Ureter (tissue), 1 donor: Measurements from ENCODE around the gene AUNIP. TPM values are rescaled to one million over a fixed set of nuclear protein-coding genes. Genes with fewer than 3 reads are reported as not detected.
"Not testable (repeated sequence)": the region's sequence is repeated elsewhere in the genome, so short reads cannot be mapped to it uniquely, and the experiment has no call there.

ENCODE experiments used
- DNase-seq: peaks from one replicate; pipeline ENCODE4 v3.0.0-alpha.2; 2020; ENCODE audit warnings: low spot score
- total RNA-seq: library from RNA; stranded (reverse); gene quantifications from one replicate; pipeline ENCODE4 v1.2.4, GENCODE V29; 2023
- donor health status: DM: yes; HTN: yes; CAD: no.

AUNIP gene
- total RNA-seq, 1 donor from 2014 or later: 0.91 TPM

DNA sequence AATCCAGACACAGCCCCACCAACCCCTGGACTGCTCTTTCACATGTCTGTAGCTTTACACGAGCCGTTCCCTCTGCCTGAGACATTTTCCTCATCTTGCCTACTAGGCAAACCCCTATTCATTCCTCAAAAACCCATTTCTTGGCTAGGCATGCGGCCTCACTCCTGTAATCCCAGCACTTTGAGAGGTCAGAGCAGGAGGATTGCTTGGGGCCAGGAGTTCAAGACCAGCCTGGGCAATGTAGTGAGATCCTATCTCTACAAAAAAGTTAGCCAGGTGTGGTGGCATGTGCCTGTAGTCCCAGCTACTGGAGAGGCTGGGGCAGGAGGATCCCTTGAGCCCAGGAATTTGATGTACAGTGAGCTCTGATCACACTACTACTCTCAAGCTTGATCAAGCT is 5.2 kb upstream of the AUNIP start:
- DNase-seq: no peak

DNA sequence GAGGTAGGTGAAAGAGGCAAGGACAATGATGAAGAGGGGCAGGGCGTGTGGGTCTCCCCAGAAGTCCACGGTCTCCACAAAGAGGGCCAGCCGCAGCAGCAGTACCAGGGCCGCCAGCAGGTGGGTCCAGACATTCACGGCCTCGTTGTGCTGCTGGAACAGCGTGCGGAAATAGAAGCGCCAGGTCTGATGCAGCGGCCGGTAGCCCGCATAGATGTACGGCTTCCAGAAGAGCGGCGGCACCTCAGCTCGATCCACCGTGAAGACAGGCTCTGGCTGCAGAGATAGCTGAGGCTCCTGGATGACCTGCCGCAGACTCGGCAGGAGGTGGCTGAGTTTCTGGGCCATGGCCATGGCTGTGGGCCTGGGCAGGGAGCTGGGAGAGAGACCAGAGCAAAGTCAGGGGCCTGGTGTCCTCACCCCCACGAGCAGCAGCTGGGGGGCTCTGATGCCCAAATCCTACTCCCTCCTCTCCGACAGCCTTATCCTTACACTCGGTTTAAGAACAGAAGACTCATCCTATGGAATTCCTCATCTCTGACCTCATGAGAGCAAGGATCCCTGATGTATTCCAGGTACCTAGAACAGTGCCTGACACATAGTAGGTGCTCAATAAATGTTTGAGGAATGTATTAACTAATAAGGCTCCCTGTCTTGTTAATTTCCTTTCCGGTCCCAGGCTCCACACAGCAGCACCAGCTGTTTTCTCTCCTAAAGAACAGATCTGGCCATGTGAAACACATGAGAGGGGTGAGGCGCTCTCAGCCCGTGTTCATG is 4.4 kb upstream of the AUNIP start:
- peak; percentile 42 for DNase-seq

- DNase-seq: peak; percentile 38
Measured at GRCh38 chr1:25862785-25863485, 3.7 kb upstream of the AUNIP start.

DNA sequence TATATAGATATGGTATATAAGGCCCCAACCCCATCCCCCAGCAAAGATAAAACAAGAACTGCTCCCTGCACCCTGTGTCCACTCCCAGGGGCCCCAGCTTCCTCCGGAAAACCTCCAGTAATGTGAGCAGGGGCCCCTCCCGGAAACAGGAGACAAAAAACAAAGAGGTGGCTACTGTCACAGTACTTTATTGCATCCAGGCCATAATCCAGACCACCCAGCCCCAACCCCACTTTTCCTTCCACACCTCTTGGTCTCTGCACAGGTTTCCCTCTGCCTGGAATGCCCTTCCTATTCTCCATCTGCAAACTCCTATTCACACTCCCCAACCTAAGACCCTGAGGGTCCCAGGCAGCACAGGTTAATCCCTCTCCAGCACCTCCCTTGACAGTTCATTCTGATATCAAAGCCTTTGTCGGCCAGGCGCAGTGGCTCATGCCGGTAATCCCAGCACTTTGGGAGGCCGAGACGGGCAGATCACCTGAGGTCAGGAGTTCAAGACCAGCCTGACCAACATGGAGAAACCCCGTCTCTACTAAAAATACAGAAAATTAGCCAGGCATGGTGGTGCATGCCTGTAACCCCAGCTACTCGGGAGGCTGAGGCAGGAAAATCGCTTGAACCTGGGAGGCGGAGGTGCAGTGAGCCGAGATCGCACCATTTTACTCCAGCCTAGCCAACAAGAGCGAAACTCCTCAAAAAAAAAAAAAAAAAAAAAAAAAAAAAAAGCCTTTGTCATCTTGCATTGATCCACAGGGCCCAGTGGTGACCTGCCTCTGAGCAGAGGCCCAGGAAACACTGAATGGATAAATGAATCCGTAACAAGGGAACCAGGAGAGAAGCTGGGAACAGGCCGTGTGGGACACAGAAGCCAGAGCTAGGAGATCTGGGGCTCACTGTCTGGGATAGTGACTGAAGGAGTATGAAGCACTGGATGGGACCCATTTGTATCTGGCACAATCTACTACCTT is 2.3 kb upstream of the AUNIP start:
- no peak for DNase-seq

GRCh38 chr1:25858494-25858893 is 763 bp downstream of the AUNIP start:
- DNase-seq: no peak

DNA sequence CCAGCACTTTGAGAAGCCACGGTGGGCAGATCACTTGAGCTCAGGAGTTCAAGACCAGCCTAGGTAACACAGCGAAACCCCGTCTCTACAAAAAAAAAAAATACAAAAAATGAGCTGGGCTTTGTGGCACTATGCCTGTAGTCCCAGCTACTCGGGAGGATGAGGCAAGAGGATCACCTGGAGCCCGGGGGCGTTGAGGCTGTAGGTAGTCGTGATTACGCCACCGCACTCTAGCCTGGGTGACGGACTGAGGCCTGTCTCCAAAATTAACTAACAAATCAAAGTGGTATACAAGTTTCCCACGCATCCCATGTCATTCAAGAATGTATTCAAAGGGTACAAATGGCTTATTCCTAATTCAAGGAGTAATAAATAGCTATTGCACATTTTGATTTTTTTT is 2.4 kb downstream of the AUNIP start:
- no peak for DNase-seq

GRCh38 chr1:25854554-25854953 is 4.7 kb downstream of the AUNIP start:
- DNase-seq: no peak

GRCh38 chr1:25848531-25848930 is 10.7 kb downstream of the AUNIP start:
- DNase-seq: no peak

- DNase-seq: no peak
Measured at GRCh38 chr1:25847929-25848328, 11.3 kb downstream of the AUNIP start.

DNA sequence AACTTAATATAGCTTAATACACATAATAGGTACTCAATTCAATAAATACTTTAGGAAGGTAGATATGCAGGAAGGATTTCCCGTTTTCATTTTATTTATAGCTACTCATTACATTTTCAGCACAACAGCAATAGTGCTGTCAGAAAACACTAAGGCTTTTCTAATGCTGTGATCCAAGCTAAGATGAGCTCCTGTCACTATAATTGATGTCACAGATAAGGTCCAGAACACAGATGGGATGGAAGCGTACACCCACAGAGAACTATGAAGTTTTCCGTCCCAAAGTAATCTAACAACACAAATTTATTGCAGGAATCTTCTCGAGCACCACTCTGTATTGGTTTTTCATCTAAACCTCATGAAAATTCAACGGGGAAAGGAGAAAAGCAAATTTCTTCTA is 13.6 kb downstream of the AUNIP start:
- DNase-seq: no peak

DNA sequence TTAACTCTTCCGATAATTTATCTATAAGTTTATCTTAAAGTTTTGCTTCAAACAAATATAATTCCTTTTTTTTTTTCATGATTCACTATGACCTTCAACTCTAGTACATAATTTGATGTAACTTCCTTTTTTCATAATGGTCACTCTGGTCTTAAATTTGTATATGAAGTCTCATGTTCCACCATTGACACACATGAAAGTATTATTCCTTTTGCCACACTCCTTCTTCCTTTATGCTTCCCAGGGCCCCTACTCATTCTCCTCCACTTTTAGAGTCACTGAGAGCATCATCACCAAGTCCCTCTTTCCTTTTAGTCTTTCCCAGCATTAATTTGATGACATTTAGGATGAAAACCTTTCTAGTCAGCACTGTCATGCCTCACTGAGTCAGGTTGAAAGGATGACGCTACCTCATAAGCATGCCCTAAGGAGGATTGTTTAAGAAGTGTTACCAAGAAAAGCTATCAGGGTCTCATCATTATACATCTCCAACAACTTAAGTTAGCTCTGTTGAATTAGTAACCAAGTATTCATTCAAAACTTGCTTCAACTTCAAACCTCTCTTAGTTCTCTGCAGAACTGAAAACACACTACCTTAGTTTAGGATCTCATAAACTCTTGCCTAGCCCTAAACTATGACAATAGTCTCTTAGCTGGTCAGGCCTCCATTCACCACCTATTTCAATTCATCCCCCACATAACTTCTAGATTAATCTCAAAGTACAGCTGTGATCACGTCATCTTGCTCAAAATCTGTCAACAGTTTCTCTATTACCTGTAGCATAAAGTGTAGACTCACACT is 14.5 kb downstream of the AUNIP start:
- no peak for DNase-seq

DNA sequence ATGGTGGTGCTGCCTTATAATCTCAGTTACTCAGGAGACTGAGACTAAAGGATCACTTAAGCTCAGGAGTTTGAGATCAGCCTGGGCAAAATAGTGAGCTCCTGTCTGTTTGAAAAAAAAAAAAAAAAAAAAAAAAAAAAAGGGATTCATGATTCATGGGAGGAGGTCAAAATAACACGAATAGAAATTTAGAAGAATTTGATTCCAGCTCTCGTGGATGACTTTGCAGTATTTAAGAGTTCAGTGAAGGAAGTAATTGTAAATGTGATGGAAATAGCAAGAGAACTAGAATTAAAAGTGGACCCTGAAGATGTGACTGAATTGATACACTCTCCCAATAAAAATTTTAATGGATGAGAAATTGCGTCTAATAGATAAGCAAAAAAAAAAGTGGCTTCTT is 15.8 kb downstream of the AUNIP start:
- no peak for DNase-seq

- not testable (repeated sequence) for DNase-seq
Measured at GRCh38 chr1:25839808-25840207, 19.4 kb downstream of the AUNIP start.

DNA sequence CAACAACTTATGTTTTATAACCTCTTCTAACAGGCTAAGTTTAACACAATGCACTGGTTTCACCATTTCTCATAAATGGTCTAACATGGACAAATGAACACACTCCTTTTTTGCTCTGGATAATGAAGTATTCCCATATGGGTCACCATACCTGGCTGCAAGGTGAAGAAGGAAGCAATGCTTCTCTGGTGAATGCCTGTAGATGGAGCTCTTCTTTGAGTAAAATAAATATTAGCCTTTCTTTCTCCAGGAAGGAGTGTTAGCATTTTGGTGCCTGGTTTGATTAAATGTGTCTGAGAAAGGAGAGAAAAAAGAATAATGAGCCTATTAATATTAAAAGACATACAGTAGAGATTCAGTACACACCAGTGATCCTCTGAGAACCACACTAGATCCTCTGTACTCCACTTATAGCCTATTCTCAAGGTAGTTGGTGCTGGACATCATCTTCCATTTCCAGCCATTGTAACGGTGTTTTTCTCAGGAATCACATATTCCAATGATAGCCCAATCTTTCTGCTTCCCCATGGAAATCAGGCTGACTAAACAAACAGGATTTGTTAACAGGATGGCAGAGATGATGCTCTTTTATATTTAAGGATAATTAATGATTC is 21.9 kb downstream of the AUNIP start:
- DNase-seq: no peak

- DNase-seq: no peak
Measured at GRCh38 chr1:25836695-25837094, 22.6 kb downstream of the AUNIP start.

GRCh38 chr1:25834894-25835293 is 24.4 kb downstream of the AUNIP start:
- no peak for DNase-seq

GRCh38 chr1:25833158-25833557 is 26.1 kb downstream of the AUNIP start:
- DNase-seq: no peak

GRCh38 chr1:25832336-25833037 is 26.8 kb downstream of the AUNIP start:
- no peak for DNase-seq

DNA sequence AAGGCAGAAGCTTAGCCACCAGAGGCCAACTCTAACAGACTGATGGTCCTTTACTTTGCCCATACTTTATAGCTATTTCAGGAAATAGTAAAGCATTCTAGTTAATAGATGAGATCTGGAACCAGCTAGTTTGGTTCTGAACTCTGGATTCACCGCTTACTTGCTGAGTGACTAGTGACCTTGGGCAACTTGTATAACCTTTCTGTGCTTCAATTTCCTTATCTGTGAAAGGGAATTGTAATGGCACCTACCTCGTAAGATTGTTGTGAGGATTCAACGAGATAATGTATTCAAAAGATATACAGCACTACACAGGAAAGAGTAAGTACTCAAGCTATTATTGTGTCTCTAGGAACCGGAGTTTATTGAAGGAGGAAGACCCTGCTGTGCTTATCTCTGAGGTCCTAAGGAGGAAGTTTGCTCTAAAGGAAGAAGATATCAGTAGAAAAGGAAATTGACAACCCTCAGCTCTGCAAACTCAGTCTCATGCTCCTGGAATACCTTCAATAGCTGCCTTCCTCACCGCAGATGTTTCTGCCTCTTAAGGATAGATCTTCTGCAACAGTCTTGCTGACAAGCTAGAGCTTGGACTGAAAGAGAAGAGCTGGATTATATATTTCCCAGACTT is 27.6 kb downstream of the AUNIP start:
- no peak for DNase-seq

DNA sequence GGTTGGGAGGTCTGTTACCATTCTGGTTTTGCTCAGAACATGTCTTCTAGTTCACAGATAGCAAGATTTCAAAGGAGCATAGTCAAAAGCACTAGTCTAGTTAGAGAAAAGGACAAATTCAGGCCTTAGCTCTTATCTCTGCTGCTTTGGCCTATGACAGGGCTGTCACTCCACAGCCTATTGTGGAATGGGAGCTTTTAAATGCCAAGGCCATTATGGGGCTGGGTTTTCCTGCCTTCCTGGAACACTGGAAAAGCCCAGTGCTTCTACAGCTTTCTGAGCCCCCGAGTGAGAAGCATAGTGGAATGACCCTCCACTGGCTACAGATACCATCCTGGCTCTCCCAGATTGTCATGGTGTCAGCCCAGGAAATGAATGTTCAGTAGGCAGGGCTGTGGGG is 30.2 kb downstream of the AUNIP start:
- no peak for DNase-seq
